ENCODE results near the gene FAM186B.
"Not testable (repeated sequence)": the region's sequence is repeated elsewhere in the genome, so short reads cannot be mapped to it uniquely, and the experiment has no call there.

The FAM186B gene, protein sequence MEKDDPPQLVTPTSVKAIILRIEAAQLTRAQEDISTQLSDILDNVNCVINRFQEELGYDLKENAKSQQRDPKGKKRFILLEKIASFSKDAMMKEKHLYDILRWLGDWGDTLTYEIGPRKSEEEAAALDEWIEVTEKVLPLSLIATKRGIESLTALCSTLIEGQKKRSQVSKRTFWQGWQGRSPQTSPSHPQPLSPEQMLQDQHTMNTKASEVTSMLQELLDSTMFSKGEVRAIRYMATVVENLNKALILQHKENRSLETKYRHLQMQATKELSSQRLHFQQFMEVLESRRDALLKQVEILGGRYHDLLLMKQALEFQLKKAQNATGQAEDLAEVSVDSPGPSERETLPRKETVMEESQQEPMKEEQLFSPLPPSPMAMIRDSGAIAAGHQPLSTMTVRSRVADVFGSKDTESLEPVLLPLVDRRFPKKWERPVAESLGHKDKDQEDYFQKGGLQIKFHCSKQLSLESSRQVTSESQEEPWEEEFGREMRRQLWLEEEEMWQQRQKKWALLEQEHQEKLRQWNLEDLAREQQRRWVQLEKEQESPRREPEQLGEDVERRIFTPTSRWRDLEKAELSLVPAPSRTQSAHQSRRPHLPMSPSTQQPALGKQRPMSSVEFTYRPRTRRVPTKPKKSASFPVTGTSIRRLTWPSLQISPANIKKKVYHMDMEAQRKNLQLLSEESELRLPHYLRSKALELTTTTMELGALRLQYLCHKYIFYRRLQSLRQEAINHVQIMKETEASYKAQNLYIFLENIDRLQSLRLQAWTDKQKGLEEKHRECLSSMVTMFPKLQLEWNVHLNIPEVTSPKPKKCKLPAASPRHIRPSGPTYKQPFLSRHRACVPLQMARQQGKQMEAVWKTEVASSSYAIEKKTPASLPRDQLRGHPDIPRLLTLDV

DNA sequence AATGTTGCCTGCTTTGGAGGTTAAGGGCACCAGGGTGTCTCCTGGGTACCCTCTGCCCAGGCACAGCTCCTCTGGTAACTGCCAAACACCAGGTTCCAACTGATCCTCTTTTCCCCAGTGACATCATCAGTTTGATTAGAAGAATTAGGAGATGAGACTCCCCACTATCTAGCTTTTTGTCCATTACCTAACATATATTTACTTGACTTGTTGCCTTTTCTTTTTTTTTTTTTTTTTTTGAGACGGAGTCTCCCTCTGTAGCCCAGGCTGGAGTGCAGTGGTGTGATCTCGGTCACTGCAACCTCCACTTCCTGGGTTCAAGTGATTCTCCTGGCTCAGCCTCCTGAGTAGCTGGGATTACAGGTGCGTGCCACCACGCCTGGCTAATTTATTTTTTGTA, at the start of gene FAM186B:
Gene FAM186B (minus strand): TSS at position 101 of the 400 bp plus-strand sequence. CDS start 162 bp downstream, outside the sequence.
- not testable (repeated sequence) for DNase-seq

DNA sequence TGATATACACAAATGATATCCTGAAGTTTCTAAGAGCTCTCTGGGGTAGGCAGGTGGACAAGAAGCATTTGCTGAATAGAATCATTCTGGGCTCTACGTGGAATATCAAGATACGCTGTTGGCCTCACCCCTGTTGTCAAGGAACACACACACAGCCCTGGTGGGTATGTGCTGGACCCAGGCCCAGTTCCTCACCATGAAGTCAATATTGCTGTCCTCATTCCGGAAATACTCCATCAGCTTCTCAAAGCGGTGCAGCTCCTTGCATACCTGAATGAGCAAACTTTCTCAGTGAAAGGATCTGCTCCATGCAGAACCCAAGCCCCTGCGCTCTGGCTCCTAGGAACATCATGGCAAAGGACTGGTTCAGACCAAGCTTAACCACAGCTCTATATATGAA, 49.3 kb upstream of the FAM186B start:
- no peak for DNase-seq

DNA sequence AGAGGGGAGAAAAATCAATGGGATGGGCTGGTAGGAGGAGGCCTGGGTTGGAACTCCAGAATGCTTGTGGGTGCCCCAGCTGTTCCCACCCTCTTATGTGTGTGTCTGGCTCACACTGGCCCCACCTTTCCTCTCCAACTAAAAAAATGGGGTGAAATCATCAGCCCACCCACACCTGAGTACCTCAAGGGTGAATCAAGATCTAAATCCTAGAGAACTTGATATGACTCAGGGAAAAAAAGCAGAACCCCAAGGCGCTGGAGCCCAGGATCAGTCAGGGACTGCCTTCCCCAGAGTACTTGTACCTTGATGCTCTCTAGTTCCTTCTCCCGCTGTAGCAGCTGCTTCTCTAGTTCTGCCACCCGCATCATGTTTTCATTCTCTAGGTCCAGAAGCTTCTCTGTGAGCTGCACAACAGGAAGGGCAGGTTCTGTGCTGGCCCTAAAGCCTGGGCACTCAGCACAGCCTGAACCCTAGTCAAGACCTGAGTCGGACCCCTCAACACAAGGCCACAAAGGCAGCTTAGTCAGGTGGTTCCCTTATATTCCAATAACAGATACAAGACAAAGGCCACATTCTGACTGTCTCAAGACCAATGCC, 47.6 kb upstream of the FAM186B start:
- no peak for DNase-seq

DNA sequence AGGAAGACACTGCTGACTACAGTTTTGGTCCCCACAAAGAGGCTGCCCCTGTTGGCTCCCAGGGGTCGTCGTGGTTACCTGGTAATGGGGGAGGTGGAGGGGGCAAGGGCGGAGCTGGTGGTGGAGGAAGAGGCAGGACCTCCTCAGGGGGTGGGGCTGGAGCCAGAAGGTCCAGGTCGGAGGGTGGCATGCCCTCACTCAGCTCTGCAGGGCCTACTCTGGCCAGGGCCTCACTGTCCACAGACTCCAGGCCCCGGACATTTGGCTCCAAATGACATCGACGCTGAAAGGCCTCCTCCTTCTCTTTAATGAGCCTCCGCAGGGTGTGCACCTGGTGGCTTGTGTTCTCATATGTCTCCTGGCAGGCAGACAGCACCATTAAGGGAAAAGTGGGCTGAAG, 46.4 kb upstream of the FAM186B start:
- DNase-seq, result no peak

DNA sequence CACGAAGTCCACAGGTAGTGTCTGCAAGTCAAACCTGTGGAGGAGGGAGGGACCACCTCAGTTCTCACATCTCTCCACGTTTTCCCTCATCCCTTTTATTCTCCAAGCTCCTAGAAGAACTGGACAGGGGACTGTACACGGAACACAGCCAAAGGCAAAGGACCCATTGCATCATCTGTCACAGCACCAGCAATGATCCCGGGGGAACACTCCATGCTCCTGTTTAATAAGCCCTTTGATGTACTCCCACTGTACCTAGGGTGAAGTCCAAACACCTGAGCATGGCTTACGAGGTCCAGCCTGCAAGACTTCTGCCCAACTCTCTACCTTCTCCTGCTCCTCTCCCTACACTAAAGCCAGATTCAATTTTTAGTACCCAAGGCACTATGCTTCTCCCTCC, 44.5 kb upstream of the FAM186B start:
- DNase-seq, result no peak

DNA sequence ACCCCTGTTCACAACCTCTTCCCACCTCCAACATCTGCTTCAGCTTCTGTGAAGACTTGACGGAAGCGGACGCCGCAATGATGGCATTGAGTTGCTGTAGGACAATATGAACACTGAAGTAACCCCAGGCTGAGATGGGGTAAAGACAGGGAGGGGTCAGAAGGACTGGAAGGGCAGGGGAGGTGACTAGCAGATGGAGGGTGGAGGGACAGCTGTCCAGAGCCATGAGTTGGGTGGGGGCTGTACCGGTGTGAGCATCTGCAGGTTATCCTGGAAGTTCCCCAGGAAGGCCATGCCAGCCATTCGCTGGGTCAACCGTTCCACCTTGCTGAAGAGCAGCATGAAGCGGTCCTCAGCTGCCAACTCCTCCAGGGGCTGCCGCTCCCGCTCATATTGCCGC, 44.0 kb upstream of the FAM186B start:
- no peak for DNase-seq

DNA sequence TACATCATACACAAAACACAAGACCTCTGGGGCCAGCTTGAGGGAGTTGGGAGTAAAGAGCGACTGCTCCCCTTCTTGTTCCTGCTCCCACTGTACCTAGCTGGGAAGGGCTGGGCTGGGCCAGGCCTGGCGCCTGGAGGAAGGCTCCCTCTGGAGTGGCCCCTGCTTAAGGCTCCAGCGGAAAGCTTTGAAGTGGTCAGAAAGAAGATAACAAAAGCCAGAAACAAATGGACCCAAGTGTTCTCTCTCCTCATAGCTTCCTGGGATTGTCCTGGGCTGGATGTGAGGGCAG, 43.2 kb upstream of the FAM186B start:
- DNase-seq, result no peak

DNA sequence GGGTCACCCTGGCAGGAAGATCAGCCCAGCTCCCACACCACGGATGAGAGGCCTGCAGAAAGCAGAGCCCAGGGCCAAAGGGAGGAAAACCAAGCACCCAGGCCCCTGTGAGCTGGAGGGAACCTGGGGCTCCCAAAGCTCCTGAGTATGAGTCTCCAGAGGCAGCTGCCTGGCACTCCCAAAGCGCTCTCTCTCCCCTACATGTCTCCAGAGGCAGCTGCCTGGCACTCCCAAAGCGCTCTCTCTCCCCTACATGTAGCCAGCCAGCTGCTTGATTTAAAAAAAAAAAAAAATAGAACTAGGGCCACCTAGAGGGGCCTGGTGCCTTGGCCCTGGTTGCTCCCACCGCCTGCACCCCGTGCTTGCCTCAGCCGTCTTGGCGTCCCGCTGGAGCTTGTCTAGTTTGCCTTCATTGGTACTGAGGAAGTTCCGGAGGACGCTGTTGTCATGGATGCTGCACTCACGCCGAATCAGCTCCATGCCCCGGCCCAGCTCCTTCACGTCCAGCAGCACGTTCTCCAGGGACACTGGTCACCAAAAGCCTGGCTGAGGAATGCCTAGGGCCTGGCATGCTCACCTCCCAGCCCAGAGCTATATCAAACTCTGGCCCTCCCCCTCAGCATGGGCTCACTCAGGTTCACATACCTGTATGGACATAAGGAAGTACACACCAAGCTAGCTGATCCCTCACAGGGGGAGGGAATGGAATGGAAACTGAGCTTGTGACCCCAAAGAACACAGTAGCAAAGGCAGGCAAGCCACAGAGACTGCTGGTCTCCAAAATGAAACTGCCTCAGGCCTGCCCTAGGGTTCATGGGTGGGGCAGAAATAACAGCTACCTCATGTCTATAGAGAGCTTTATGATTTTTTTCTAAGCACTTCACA, 42.6 kb upstream of the FAM186B start:
- no peak for DNase-seq

DNA sequence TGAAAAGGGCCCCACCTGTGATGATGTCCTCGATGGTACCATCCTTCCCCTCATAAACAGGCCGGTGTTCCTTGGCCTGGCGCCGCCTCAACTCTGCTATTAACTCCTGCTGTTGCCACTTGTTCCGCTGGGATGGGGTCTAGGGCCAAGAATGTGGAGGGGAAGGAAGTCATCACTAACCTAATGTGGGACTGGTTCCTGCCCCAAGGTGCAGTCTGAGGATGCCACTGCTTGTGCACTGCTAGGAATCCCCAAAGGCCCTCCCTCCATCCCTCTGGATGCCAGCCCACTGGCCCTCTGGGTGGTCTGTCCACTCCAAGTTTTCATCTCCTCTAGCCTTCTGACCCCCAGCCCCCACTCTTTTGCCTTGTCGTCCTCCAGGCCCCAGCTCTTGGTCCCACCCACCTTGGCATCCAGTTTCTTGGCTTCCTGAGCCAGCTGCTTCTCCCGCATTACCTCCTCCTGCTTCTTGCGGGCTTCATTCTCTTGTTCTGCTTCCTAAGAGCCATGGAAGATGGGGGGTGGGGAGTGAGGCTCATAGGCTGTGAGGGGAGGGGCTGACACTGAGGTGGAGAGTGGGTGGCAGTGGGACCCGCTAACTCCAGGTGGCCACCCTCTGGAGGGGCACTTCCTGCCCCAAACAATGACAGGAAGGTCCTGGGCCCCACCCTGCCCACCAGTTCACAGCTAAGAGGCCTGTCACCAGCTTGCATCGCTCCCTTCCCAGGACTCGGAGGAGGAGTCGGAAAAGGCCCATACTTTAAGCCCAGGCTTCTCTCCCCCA, 41.6 kb upstream of the FAM186B start:
- no peak for DNase-seq

DNA sequence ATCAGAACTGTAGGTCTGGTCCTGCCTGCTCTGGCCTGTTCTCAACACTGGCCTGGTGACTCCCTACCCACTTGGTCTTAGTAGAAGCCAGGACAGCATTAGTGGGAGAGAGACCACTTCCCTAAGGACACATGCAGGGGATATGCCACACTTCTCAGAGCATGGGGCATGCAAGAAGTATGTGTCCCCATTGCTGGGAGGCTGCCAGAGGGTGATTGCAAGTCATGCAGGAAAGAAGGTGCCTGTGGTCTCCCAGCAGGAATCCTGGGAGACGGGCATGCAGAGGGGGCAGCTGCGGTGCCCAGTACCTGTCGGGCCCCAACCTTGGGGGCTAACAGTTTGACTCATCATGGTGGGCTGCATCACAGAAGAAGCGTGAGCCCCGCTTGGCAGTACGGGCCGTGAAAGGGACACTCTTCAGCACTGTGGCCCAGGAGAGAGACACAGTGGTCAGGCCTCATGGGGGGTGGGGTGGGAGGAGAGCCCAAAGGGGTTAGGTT, 40.9 kb upstream of the FAM186B start:
- no peak for DNase-seq

DNA sequence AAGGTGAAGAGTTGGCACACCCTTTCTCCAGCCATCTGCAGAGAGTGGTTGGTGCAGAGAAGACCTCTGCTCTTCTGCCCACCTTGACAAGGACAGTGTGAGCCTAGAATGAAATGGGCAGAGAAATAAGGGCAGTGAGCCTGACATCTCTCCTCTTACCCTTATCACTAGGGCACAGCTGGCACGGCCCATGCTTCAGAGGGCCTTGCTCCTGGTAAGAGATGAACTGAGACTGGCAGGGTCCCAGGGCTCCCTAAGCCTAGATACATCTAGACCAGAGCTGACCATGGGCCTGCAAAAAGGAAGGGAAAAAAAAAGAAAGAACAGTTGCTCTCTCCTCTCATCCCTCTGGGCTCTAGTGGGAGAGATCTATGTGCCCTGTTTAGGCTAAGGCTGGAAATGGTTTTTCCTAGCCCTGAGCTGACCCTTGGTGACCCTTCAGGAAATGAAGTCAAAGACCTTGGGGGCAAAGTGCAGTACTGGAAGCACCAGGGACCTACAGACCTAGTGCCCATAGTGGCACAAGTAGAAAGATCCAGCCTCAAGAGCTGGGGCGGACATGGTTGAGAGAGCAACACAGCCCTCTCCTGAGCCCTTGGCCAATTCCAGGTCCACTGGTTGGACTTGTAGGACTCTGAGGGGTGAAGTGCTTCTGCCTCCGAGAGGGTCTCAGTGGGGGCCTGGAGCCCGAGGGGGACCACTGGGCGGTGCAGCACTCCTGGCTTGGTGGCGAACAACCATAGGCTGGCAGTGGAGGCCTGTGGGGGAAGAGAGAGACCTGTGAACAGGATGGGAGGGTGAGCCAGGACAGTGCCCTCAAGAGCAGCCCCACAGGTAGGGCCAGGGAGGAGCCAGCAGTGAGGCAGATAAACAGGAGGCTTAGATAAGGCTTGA, 40.0 kb upstream of the FAM186B start:
- DNase-seq, result no peak

DNA sequence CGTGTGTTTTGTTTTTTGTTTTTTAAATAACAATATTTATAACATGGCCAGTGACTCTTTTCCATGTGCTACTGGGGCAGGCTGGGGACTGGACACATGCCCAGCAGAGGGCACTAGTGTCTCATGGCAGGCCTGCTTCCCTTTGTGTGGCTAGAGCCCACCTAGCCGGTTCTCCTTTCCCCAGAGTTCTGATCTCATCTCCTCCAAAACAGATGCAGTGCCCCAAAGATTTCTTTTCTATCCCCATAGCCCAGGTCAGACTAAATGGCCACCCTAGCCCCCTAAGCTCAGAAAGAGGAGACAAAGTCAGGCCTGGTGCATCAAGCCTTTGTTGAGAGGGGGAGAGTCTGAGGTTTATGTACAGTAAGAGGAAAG, 39.2 kb upstream of the FAM186B start:
- peak; percentile 29 for DNase-seq

DNA sequence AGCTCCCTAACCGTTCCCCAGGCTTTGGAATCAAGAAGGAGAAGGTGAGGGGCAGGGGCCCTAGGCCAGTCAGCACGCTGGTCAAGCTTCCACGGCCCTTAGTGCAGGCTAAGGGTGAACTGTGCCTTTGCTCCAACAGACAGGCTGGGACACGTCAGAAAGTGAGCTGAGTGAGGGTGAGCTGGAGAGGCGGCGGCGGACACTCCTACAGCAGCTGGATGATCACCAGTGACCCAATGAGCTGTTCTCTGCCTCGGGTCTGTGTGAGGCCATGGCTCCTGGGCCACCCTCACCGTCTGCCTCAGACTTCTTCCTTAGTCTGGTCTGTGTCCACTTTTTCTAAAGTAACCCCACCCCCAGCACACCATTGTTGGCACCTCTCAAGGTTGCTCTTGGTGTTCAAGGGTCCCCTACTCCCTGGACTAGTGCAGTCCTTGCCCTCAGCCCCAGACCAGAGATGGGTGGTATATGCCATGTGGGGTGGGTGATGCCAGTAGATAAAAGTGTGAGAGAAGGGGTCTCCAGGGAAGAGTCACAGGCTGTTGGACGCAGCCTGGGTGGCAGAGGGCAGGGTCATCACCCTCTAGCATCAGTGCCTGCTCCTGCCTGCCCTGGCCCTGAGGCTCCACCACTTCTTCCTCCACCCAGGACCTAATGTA, 38.7 kb upstream of the FAM186B start:
- no peak for DNase-seq

DNA sequence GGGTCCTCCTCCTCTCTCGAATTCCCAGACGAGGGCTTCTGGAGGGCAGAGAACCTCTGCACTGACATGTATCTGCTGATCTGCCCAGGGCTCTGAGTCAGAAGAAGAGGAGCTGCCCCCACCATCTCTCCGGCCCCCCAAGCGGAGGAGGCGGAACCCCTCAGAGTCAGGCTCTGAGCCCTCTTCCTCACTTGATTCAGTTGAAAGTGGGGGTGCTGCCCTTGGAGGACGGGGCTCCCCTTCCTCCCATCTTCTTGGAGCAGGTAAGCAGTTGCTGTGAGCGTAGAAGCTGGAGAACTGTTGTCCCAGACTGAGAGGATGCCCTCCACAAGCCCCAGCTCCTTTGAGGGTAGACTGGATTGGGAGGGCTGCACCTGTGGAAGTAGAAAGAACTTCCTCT, 37.7 kb upstream of the FAM186B start:
- no peak for DNase-seq

DNA sequence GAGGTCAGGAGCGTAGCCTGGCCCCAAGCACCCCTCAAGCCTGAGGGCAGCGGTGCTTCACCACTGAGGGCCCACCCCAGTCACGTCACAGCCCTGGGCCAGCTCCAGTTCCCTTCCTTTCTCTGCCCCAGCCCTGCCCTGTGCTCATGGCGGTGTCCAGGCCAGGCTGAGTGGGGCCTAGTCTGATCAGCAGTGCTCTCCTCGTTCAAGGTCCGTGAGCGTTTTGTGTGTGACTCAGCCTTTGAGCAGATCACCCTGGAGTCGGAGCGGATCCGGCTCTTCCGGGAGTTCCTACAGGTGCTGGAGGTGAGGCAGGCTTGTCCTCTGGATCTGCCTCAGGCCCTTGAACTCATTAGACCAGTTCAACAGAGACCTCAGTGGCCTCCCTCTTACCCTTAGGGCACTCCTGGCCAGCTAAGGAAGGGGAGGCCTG, 36.9 kb upstream of the FAM186B start:
- no peak for DNase-seq

DNA sequence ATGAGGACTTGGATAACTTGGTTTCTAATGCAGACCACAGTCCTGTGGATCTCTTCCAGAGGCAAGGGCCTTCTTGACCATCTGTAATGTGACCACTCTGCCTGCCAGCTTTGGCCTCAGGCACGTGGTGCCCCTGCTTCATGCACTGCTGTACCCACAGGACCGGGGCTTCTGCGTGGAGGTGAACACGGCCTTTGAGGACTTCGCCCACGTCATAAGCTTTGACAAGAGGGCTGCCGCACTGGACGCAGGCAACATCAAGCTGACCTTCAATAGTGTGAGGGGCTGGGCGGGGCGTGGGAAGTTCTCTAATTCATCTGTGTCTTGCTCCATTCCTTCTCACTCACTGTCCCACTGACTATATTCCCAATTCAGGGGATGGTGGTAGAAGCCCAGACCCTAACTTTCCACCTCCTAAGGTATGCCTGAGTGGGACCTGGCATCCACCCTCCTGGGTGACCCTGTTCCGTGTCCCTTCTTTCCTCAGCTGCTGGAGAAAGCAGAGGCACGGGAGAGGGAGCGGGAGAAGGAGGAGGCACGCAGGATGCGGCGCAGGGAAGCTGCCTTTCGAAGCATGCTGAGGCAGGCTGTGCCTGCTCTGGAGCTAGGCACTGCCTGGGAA, 36.4 kb upstream of the FAM186B start:
- no peak for DNase-seq

DNA sequence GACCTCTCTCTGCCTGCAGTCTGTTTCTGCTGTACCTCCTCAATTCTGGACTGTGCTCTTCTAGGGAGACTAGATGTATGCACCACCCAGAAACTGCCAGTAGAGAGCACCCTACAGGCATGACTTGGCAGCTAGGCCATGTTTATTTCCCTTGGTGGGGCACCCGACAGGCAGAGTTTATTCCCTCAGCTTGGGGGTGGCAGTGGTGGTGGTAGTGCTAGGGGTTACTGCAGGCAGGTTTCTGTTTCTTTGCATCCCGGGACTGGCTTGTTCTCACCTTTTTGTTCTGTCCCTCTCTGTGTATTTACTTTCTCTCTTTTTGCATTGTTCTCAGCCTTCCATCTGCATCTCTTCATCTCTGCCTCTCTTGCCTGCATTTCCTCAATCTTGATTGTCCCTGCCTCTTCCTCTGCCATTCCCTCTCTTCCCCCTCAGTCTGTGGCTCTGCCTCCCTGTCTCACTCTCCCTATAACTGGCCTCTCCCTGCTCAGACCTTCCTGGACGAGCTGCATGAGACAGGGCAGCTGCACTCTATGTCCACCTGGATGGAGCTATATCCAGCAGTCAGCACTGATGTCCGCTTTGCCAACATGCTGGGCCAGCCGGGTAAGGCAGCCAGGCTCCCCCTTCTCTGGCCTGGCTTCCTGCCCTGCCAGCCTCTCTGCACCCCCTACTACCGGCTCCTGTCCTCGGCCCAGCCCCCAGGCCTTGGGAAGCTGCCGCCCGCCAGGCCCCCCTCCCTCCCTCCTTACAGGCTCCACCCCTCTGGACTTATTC, 31.7 kb upstream of the FAM186B start:
- DNase-seq, result no peak

DNA sequence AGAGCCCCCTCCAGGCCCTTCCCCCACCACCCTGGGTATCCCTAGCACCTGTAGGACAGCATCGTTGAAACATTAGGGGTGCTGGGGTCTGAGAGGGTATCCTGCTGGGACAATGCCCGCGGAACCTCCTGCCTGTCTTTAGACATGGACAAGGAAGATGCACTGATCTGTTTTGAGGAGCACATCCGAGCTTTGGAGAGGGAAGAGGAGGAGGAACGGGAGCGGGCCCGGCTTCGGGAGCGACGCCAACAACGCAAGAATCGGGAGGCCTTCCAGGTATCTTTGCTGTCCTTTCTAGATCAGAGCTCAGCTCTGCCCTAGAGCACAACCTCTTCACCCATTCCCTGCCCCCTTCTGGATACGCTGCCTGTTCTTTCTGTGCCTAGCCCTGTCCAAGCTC, 31.1 kb upstream of the FAM186B start:
- no peak for DNase-seq

DNA sequence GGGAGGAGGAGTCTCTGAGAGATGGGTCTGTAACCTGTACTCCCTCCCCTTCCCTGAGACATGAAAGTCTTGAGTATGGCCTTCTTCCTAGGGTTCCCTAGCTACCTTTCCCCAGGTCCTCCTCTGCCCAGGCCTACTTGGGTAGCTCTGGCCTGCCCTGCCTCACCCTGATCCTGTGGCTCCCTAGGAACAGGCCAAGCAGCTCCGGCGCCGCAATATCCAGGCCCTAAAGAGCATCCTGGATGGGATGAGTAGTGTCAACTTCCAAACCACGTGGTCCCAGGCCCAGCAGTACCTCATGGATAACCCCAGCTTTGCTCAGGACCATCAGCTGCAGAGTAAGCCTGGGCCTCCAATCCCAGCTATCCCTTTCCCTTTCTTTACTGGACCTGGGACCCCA, 30.2 kb upstream of the FAM186B start:
- no peak for DNase-seq
